Vagina (tissue), 2 donors: ENCODE measurements around the gene EYS. TPM values are rescaled to one million over a fixed set of nuclear protein-coding genes. Genes with fewer than 3 reads are reported as not detected.

Source experiments
- DNase-seq, 2 donors: peaks; one replicate each; pipeline ENCODE4 v3.0.0-alpha.2; 2017; ENCODE audit errors: extremely low spot score in 2 of 2
- H3K27ac ChIP-seq: fragments of 200-600 bp; sonication (generic); one replicate; pipeline ENCODE4 v1.5.1; 2019
- H3K27me3 ChIP-seq: fragments of 200-600 bp; sonication (generic); one replicate; pipeline ENCODE4 v1.5.1; 2019
- H3K36me3 ChIP-seq, 2 donors: fragments of 200-600 bp; sonication (generic); one replicate each; pipeline ENCODE4 v1.5.1; 2017 to 2019
- H3K4me1 ChIP-seq: fragments of 200-600 bp; sonication (generic); one replicate; pipeline ENCODE4 v1.5.1; 2019
- H3K4me3 ChIP-seq, 2 donors: fragments of 200-600 bp; sonication (generic); 1 replicate in 1 of 2; 2 replicates in 1 of 2; pipeline ENCODE4 v1.5.1; 2016 to 2019
- H3K9me3 ChIP-seq: fragments of 200-600 bp; sonication (generic); one replicate; pipeline ENCODE4 v1.5.1; 2019
- POLR2A ChIP-seq, 2 donors: fragments of 450-650 bp; IDR thresholded peaks; one replicate each; pipeline ENCODE4 v1.6.1; 2017; ENCODE audit warnings: antibody characterized with exemption in 2 of 2, mild to moderate bottlenecking in 2 of 2, moderate library complexity in 2 of 2
- POLR2AphosphoS5 ChIP-seq, 2 donors: sonication (generic); formaldehyde crosslinking; IDR thresholded peaks; one replicate each; pipeline ENCODE4 v1.9.0; 2017; ENCODE audit warnings: antibody characterized with exemption in 2 of 2, mild to moderate bottlenecking in 2 of 2, low read depth in 1 of 2; ENCODE audit not compliant: insufficient read depth in 1 of 2
- intact Hi-C: fragments of 100-400 bp; cut with DNase I; formaldehyde crosslinking; loops from one replicate; pipeline ENCODE4 v1.15.1; 2023
- total RNA-seq: library from RNA; depleted of rRNA; stranded (reverse); fragments of >200 nt; gene quantifications from one replicate; pipeline ENCODE4 v1.2.3, GENCODE V29; 2016
- TF ChIP-seq, protein P1 (sequence below), 3 experiments: fragments of 450-650 bp in 2 of 3; fragments of 200-600 bp in 1 of 3; sonication (generic) in 1 of 3; IDR thresholded peaks; one replicate each; pipeline ENCODE4 v1.5.1; 2017 to 2019; ENCODE audit warnings: antibody characterized with exemption in 3 of 3, mild to moderate bottlenecking in 2 of 3, moderate library complexity in 2 of 3

The EYS gene
- total RNA-seq, 1 donor from 2014 or later: not detected

DNA sequence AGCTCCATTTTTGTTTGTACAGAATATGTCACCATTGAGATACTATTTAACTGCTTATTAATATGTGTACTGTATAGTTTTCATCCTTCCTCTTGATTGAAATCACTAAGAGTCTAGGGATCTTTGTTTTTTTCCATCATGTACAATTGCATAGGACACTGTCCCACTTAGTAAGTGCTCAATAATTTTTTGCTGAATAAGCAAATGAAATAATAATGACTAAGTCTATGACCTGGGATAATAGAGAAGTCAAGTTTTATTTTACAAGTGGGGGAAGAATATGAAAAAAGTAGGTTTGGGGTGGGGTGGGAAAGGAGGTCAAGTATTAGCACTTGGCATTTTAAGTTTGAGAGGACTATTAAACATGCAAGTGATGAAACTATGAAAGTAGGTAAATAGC, 4.5 kb upstream of the EYS start:
- intact Hi-C loops: no loop called here
- no peaks in the 10 kb centered on the region for H3K27me3 ChIP-seq
- no peaks in the 10 kb centered on the region for H3K9me3 ChIP-seq
- H3K4me1 ChIP-seq: no peaks in the 10 kb centered on the region
- H3K4me3 ChIP-seq: no peak overlapping the region
- DNase-seq: no peak
- H3K27ac ChIP-seq: no peak overlapping the region
- no peaks in the 10 kb centered on the region for H3K36me3 ChIP-seq
- TF ChIP-seq, protein P1, sequence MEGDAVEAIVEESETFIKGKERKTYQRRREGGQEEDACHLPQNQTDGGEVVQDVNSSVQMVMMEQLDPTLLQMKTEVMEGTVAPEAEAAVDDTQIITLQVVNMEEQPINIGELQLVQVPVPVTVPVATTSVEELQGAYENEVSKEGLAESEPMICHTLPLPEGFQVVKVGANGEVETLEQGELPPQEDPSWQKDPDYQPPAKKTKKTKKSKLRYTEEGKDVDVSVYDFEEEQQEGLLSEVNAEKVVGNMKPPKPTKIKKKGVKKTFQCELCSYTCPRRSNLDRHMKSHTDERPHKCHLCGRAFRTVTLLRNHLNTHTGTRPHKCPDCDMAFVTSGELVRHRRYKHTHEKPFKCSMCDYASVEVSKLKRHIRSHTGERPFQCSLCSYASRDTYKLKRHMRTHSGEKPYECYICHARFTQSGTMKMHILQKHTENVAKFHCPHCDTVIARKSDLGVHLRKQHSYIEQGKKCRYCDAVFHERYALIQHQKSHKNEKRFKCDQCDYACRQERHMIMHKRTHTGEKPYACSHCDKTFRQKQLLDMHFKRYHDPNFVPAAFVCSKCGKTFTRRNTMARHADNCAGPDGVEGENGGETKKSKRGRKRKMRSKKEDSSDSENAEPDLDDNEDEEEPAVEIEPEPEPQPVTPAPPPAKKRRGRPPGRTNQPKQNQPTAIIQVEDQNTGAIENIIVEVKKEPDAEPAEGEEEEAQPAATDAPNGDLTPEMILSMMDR (IDR thresholded peaks at IDR 0.05): no peak
- TF ChIP-seq POLR2AphosphoS5 (IDR thresholded peaks at IDR 0.05; ENCODE audit: insufficient read depth in 1 of 2, low read depth in 1 of 2) (no peak), POLR2A (IDR thresholded peaks at IDR 0.05) (no peak)

DNA sequence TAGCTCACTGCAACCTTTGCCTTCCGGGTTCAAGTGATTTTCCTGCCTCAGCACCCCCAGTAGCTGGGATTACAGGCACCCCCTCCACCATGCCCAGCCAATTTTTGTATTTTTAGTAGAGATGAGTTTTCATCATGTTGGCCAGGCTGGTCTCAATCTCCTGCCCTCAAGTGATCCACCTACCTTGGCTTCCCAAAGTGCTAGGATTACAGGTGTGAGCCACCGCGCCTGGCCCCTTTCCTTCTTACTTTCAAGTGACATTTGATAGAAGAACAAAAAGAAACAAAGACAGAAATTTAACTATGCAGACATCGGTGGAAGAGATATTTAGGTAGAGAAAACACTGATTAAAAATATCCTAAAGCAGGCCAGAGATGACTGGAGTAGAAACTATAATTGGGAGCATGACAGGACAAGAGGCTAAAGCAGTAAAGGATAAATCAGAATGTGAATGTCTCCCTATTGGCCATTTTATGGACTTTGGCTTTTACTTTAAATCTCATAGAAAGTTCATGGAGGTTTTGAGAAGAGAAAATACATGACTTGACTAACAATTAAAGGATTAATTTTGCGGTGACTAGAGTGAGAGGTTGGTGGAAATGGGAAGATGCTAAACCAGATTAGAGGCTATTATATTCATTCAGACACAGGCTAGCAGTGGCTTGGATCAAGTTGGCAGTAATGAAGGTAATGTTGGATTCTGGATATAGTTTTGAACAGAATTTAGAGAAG, 2.2 kb upstream of the EYS start:
- Histone ChIP-seq H3K27ac (no peak overlapping the region), H3K4me3 (no peak overlapping the region), H3K36me3 (no peaks in the 10 kb centered on the region), H3K9me3 (no peaks in the 10 kb centered on the region), H3K27me3 (no peaks in the 10 kb centered on the region), H3K4me1 (no peaks in the 10 kb centered on the region)
- TF ChIP-seq POLR2A (IDR thresholded peaks at IDR 0.05) (no peak), POLR2AphosphoS5 (IDR thresholded peaks at IDR 0.05; ENCODE audit: insufficient read depth in 1 of 2, low read depth in 1 of 2) (no peak)
- TF ChIP-seq, protein P1 (IDR thresholded peaks at IDR 0.05): no peak
- DNase-seq: no peak
- intact Hi-C loops: no loop called here

DNA sequence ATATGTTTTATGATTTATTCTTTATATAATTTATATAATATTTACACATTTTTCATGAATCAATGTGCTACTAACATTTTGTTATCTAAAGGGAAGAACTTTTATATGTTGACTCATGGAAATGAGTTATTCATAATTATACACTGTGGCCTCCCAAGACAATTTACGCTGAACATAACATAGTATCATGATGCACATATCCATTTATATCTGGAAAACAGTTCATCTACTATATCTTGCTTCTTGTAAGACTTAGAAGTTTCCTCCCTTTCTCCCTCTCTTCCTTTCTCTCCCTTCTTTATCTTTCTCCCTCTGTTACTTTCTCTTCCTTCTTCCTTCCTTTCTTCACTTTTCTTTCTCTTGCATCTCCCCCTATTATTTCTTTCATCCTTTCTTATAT, 1.1 kb upstream of the EYS start:
- no peaks in the 10 kb centered on the region for H3K9me3 ChIP-seq
- intact Hi-C loops: no loop called here

DNA sequence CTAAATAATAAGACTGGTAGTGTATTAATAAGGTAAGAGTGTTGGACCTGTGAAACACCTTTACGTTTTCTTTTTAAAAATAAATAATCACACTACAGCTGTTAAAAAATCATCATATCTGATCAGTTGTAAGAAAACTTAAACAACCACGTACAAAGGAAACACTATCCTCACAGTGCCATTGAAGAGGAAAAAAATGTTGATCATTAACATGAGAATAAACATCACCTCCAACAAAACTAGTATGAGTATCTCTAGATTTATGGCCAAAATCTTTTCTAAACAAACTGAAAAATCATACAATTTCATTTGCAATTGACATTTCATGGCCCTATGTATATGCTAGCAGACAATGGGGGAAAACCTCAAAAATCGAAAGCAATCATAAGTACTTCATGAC, 590 bp downstream of the EYS start:
- DNase-seq: no peak
- H3K9me3 ChIP-seq: no peaks in the 10 kb centered on the region
- H3K27ac ChIP-seq: no peak overlapping the region
- intact Hi-C loops: no loop called here
- no peaks in the 10 kb centered on the region for H3K36me3 ChIP-seq
- no peaks in the 10 kb centered on the region for H3K4me1 ChIP-seq
- no peak for TF ChIP-seq POLR2AphosphoS5 (IDR thresholded peaks at IDR 0.05; ENCODE audit: insufficient read depth in 1 of 2, low read depth in 1 of 2)
- TF ChIP-seq POLR2A (IDR thresholded peaks at IDR 0.05): no peak
- TF ChIP-seq, protein P1 (IDR thresholded peaks at IDR 0.05): no peak
- H3K27me3 ChIP-seq: no peaks in the 10 kb centered on the region
- H3K4me3 ChIP-seq: no peak overlapping the region

More for the DNA sequence above, 1.1 kb upstream of the EYS start:
- H3K27me3 ChIP-seq: no peaks in the 10 kb centered on the region
- no peak for DNase-seq
- no peaks in the 10 kb centered on the region for H3K4me1 ChIP-seq
- TF ChIP-seq, protein P1 (IDR thresholded peaks at IDR 0.05): no peak
- TF ChIP-seq POLR2AphosphoS5 (IDR thresholded peaks at IDR 0.05; ENCODE audit: insufficient read depth in 1 of 2, low read depth in 1 of 2) (no peak), POLR2A (IDR thresholded peaks at IDR 0.05) (no peak)
- H3K27ac ChIP-seq: no peak overlapping the region
- H3K4me3 ChIP-seq: no peak overlapping the region
- no peaks in the 10 kb centered on the region for H3K36me3 ChIP-seq

DNA sequence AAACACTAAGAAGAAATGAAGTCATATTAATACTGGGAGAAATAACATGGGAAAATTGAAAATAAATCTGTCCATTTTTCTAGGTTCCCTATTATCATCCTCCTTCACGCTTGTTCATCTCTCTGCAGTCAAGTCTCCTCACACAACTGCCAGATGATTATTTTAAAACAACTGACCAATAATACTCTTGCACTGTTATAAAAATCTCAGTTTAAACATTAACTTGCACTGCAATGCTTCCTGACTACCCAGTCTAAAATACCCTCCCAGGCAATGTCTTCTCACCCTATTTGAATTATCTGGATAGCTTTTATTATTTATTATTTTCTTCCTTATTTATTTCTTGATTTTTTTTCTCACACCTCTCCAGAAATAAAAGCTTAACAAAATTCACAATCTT, 5.7 kb downstream of the EYS start:
- Histone ChIP-seq H3K27me3 (no peaks in the 10 kb centered on the region), H3K4me3 (no peak overlapping the region), H3K9me3 (no peaks in the 10 kb centered on the region), H3K27ac (no peak overlapping the region), H3K4me1 (no peaks in the 10 kb centered on the region), H3K36me3 (no peaks in the 10 kb centered on the region)
- intact Hi-C loops: no loop called here
- TF ChIP-seq, protein P1 (IDR thresholded peaks at IDR 0.05): no peak
- TF ChIP-seq POLR2AphosphoS5 (IDR thresholded peaks at IDR 0.05; ENCODE audit: insufficient read depth in 1 of 2, low read depth in 1 of 2): no peak
- TF ChIP-seq POLR2A (IDR thresholded peaks at IDR 0.05): no peak
- DNase-seq: no peak
